ENCODE data around the gene HPCA. TPM values are rescaled to one million over a fixed set of nuclear protein-coding genes. Genes with fewer than 3 reads are reported as not detected.
A peak's percentile ranks its signal among the peaks of the same experiment; 100 is the strongest.

The HPCA gene
- total RNA-seq (2021; ENCODE audit: unreplicated experiment) (1.2 TPM), Bru-seq, nascent RNA (percentile 10 among the genes with signal in this experiment), BruChase-seq, experiment 1, labeled RNA remaining after a 2-hour chase (percentile 18 among the genes with signal in this experiment), BruChase-seq, experiment 2, labeled RNA remaining after a 6-hour chase (percentile 16 among the genes with signal in this experiment)
- 1.7 TPM for polyA plus RNA-seq (2012; ENCODE audit: insufficient read length)
- long read RNA-seq, partial matches to known transcripts: 0 of 7 reads
- long read RNA-seq, other reads (novel, unspliced or antisense): 7 of 7 reads

GRCh38 chr1:32886004-32886827, at the start of gene HPCA:
Gene HPCA (plus strand): TSS chr1:32886491. CDS start chr1:32888899, 2,408 bp downstream.
- Histone ChIP-seq H3K9me3 (ENCODE audit: control insufficient read depth, insufficient read depth, low read depth, low read length) (no peaks in the 10 kb centered on the region), H3K4me1 (ENCODE audit: control insufficient read depth, insufficient read depth, low read length) (peaks cover 11% of the 10 kb centered on the region), H3K36me3 (ENCODE audit: control insufficient read depth, insufficient read depth, low read length) (no peaks in the 10 kb centered on the region), H3K4me3 (ENCODE audit: low read depth in 2 of 2, low read length in 2 of 2) (0 out of 4 replicates have a peak within 1 kb of the TSS, but pooled peaks of 1 of the 2 experiments have one; percentile 7), H3K27ac (ENCODE audit: low read length) (no peak within 1 kb of the TSS), H3K27me3 (ENCODE audit: control insufficient read depth, insufficient read depth, low read length) (no peaks in the 10 kb centered on the region; the same call in 1 of the 2 replicates)
- in situ Hi-C loops (cut with HindIII; ENCODE audit: low pct_unique_long_range_greater_than_20kb, low sequenced_read_pairs) (no loop called here), intact Hi-C loops (cut with micrococcal nuclease; ENCODE audit: unreplicated experiment) (no loop called here)
- ChIA-PET CTCF (interaction anchor here (1.3 kb wide), 1 partner anchor 14 kb away, joined by 3 read pairs; no protein-coding TSS in a partner anchor), POLR2A (interaction anchor here (0.7 kb wide), 1 partner anchor 244 kb away, joined by 3 read pairs; no protein-coding TSS in a partner anchor)
- no TSS peak for BruUV-seq (replicated peaks)
- DNase-seq (ENCODE audit: low read depth, low spot score): no peak
- ATAC-seq: peak; percentile 80
- TF ChIP-seq TCF7L2 (IDR thresholded peaks at IDR 0.05; ENCODE audit: low read depth, low read length) (no peak), REST (IDR thresholded peaks at IDR 0.05; ENCODE audit: insufficient read depth in 1 of 2, low read depth in 2 of 2, low read length in 1 of 2) (peak; percentile 97 to 99), SIN3A (IDR thresholded peaks at IDR 0.05; ENCODE audit: borderline replicate concordance, insufficient read depth, low read depth, low read length) (peak; percentile 89), CTCF (IDR thresholded peaks at IDR 0.05) (peak; percentile 83), POLR2AphosphoS5 (IDR thresholded peaks at IDR 0.05; ENCODE audit: low read depth, low read length) (no peak)

DNA sequence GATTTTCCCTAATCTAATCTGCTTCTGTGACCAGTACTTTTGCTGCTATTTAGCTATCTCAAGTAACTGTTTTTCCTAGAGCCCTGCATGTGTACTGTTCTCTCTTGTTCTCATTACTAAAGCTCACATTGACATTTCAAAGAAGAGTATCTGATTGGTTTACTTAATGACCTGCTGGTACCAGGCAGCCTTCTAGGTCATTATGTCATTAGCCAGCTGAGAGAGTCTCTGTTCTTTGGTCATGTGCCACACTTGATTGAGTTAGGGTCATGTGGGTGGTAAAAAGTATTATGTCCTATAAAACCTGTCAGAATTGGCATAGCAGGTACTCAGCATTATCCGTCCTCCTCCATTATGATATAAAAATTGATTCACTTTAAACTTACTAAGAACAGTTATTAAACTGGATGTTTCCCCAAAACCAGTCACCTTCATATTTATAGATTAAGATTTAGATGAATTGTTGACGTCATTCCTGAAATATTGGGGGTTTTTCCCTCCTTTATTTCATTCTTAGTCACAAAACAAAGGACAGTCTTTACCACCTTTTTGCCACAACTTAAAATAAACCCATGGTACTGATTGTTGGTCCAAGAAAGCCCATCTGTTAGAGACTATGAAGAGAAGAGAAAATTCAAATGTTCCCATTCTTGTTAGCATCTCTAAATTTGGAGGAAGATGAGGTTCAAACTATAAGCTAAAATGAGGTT, 37.8 kb upstream of the HPCA start:
- no peak for DNase-seq (ENCODE audit: low read depth, low spot score)
- ChIA-PET POLR2A (interaction anchor here (0.6 kb wide), 1 partner anchor 63 kb away, joined by 3 read pairs; no protein-coding TSS in a partner anchor), CTCF (no interaction called here)
- TSS peak; percentile 18 for BruUV-seq (replicated peaks)
- no peak for ATAC-seq
- peaks cover 16% of the 10 kb centered on the region for H3K36me3 ChIP-seq (ENCODE audit: control insufficient read depth, insufficient read depth, low read length)
- no peaks in the 10 kb centered on the region for H3K27me3 ChIP-seq (ENCODE audit: control insufficient read depth, insufficient read depth, low read length)
- in situ Hi-C loops (cut with HindIII; ENCODE audit: low pct_unique_long_range_greater_than_20kb, low sequenced_read_pairs): no loop called here
- H3K27ac ChIP-seq (ENCODE audit: low read length): no peak overlapping the region
- TF ChIP-seq SIN3A (IDR thresholded peaks at IDR 0.05; ENCODE audit: borderline replicate concordance, insufficient read depth, low read depth, low read length) (no peak), CTCF (IDR thresholded peaks at IDR 0.05) (no peak), REST (IDR thresholded peaks at IDR 0.05; ENCODE audit: insufficient read depth in 1 of 2, low read depth in 2 of 2, low read length in 1 of 2) (no peak), TCF7L2 (IDR thresholded peaks at IDR 0.05; ENCODE audit: low read depth, low read length) (no peak), POLR2AphosphoS5 (IDR thresholded peaks at IDR 0.05; ENCODE audit: low read depth, low read length) (no peak)
- H3K9me3 ChIP-seq (ENCODE audit: control insufficient read depth, insufficient read depth, low read depth, low read length): no peaks in the 10 kb centered on the region
- H3K4me3 ChIP-seq (ENCODE audit: low read depth in 2 of 2, low read length in 2 of 2): no peak overlapping the region
- intact Hi-C loops (cut with micrococcal nuclease; ENCODE audit: unreplicated experiment): no loop called here
- H3K4me1 ChIP-seq (ENCODE audit: control insufficient read depth, insufficient read depth, low read length): no peaks in the 10 kb centered on the region
